Liver (tissue), 3 donors: ENCODE measurements around the gene SNAPC1.

Source experiments
- CTCF ChIP-seq: fragments of 150-350 bp; IDR thresholded peaks from 2 replicates; pipeline ENCODE4 v1.5.1; 2017; ENCODE audit warnings: improper control_type of control experiment, low read depth, low read length; ENCODE audit not compliant: missing input control
- EGR1 ChIP-seq, 2 donors: IDR thresholded peaks; 2 replicates each; pipeline ENCODE4 v1.6.1; 2016 to 2018; ENCODE audit warnings: antibody characterized with exemption in 2 of 2, low read depth in 2 of 2
- FOXA2 ChIP-seq: IDR thresholded peaks from 2 replicates; pipeline ENCODE4 v1.6.1; 2016; ENCODE audit warnings: antibody characterized with exemption
- GABPA ChIP-seq, 2 donors: IDR thresholded peaks in 1 of 2; conservative IDR thresholded peaks in 1 of 2; 2 replicates each; pipeline ENCODE4 v1.6.1; 2016; ENCODE audit warnings: antibody characterized with exemption in 2 of 2, mild to moderate bottlenecking in 1 of 2, moderate library complexity in 1 of 2
- HNF4A ChIP-seq, 2 donors: conservative IDR thresholded peaks; 2 replicates each; pipeline ENCODE4 v1.6.1; 2016; ENCODE audit warnings: antibody characterized with exemption in 2 of 2, mild to moderate bottlenecking in 2 of 2
- HNF4G ChIP-seq: IDR thresholded peaks from 2 replicates; pipeline ENCODE4 v1.6.1; 2016; ENCODE audit warnings: antibody characterized with exemption
- JUND ChIP-seq, 2 donors: IDR thresholded peaks; 2 replicates each; pipeline ENCODE4 v1.6.1; 2016; ENCODE audit warnings: antibody characterized with exemption in 2 of 2
- MAX ChIP-seq: IDR thresholded peaks from 2 replicates; pipeline ENCODE4 v1.6.1; 2016; ENCODE audit warnings: antibody characterized with exemption
- RAD21 ChIP-seq, 2 donors: IDR thresholded peaks; 2 replicates each; pipeline ENCODE4 v1.6.1; 2016; ENCODE audit warnings: antibody characterized with exemption in 2 of 2, mild to moderate bottlenecking in 2 of 2
- RXRA ChIP-seq, 2 donors: IDR thresholded peaks; 2 replicates each; pipeline ENCODE4 v1.6.1; 2017 to 2018; ENCODE audit warnings: antibody characterized with exemption in 2 of 2, mild to moderate bottlenecking in 1 of 2
- SP1 ChIP-seq: IDR thresholded peaks from 2 replicates; pipeline ENCODE4 v1.6.1; 2018; ENCODE audit warnings: antibody characterized with exemption, mild to moderate bottlenecking
- TAF1 ChIP-seq: conservative IDR thresholded peaks from 2 replicates; pipeline ENCODE4 v1.6.1; 2016; ENCODE audit warnings: antibody characterized with exemption, mild to moderate bottlenecking
- YY1 ChIP-seq: IDR thresholded peaks from 2 replicates; pipeline ENCODE4 v1.6.1; 2016; ENCODE audit warnings: antibody characterized with exemption, mild to moderate bottlenecking
- TF ChIP-seq, protein P1 (sequence below): IDR thresholded peaks from 2 replicates; pipeline ENCODE4 v1.6.1; 2016; ENCODE audit warnings: antibody characterized with exemption, mild to moderate bottlenecking
- donor health status: healthy.
- donor health status: healthy.

DNA sequence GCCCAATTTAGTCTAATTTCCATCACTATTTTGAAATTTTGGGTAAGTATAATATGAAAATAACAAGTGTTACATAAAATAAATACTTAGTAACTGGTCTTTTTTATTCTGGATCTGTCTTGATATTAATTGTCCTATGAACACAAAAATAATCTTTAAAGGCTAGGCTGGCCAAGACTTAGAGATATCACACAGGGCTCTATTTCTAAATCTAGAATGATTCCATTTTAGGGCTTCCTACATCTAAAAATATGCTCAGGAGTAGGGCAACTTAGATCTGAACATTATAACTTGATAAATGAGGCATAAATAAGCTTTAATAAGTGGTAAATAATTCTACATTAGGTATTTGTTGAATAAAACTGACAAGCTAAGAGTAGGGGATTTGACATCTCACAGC is 23.1 kb upstream of the SNAPC1 start:
- TF ChIP-seq RAD21 (IDR thresholded peaks at IDR 0.05) (no peak), YY1 (no peak), CTCF (no peak), GABPA (IDR thresholded peaks at IDR 0.05 in 1 of 2, conservative IDR thresholded peaks at IDR 0.05 in 1 of 2) (no peak), MAX (no peak), TAF1 (no peak), EGR1 (IDR thresholded peaks at IDR 0.05; ENCODE audit: low read depth in 2 of 2) (no peak), SP1 (no peak), JUND (IDR thresholded peaks at IDR 0.05) (no peak), HNF4G (no peak), RXRA (IDR thresholded peaks at IDR 0.05) (no peak), FOXA2 (no peak), HNF4A (conservative IDR thresholded peaks at IDR 0.05) (no peak)
- TF ChIP-seq, protein P1, sequence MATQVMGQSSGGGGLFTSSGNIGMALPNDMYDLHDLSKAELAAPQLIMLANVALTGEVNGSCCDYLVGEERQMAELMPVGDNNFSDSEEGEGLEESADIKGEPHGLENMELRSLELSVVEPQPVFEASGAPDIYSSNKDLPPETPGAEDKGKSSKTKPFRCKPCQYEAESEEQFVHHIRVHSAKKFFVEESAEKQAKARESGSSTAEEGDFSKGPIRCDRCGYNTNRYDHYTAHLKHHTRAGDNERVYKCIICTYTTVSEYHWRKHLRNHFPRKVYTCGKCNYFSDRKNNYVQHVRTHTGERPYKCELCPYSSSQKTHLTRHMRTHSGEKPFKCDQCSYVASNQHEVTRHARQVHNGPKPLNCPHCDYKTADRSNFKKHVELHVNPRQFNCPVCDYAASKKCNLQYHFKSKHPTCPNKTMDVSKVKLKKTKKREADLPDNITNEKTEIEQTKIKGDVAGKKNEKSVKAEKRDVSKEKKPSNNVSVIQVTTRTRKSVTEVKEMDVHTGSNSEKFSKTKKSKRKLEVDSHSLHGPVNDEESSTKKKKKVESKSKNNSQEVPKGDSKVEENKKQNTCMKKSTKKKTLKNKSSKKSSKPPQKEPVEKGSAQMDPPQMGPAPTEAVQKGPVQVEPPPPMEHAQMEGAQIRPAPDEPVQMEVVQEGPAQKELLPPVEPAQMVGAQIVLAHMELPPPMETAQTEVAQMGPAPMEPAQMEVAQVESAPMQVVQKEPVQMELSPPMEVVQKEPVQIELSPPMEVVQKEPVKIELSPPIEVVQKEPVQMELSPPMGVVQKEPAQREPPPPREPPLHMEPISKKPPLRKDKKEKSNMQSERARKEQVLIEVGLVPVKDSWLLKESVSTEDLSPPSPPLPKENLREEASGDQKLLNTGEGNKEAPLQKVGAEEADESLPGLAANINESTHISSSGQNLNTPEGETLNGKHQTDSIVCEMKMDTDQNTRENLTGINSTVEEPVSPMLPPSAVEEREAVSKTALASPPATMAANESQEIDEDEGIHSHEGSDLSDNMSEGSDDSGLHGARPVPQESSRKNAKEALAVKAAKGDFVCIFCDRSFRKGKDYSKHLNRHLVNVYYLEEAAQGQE, result no peak
